Gastrocnemius medialis (tissue), 4 donors: ENCODE data around the gene ST7L.

Experiments
- POLR2A ChIP-seq, 2 donors: fragments of 450-650 bp; IDR thresholded peaks; one replicate each; pipeline ENCODE4 v1.6.1; 2017; ENCODE audit warnings: antibody characterized with exemption in 2 of 2, mild to moderate bottlenecking in 2 of 2, moderate library complexity in 2 of 2
- TF ChIP-seq, protein P1 (sequence below), 5 experiments: fragments of 450-650 bp in 3 of 5; fragments of 200-600 bp in 2 of 5; sonication (generic) in 2 of 5; IDR thresholded peaks in 4 of 5; conservative IDR thresholded peaks in 1 of 5; 1 replicate in 4 of 5; 2 replicates in 1 of 5; pipeline ENCODE4 v1.5.1; 2016 to 2019; ENCODE audit warnings: antibody characterized with exemption in 5 of 5, mild to moderate bottlenecking in 3 of 5, moderate library complexity in 3 of 5

DNA sequence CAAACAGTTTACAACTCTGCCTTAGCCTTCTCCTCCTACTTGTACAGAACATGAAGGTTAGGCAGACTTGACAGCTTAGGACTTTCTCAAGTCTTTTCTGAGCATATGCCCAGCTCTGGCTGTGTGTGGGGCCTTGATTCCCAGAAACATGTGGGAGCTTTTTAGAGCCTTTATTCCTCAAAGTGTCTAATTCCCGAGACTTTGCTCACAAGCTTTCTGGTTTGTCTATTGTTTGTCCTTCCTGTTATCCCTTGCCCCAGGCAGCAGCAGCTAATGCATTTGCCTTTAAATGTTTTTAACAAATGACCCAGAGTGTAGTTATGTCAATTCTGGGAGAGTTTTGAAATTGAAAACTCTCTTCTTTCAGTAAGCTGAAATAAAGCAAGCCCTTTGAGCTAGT, 29.2 kb downstream of the ST7L start:
- TF ChIP-seq, protein P1, sequence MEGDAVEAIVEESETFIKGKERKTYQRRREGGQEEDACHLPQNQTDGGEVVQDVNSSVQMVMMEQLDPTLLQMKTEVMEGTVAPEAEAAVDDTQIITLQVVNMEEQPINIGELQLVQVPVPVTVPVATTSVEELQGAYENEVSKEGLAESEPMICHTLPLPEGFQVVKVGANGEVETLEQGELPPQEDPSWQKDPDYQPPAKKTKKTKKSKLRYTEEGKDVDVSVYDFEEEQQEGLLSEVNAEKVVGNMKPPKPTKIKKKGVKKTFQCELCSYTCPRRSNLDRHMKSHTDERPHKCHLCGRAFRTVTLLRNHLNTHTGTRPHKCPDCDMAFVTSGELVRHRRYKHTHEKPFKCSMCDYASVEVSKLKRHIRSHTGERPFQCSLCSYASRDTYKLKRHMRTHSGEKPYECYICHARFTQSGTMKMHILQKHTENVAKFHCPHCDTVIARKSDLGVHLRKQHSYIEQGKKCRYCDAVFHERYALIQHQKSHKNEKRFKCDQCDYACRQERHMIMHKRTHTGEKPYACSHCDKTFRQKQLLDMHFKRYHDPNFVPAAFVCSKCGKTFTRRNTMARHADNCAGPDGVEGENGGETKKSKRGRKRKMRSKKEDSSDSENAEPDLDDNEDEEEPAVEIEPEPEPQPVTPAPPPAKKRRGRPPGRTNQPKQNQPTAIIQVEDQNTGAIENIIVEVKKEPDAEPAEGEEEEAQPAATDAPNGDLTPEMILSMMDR (IDR thresholded peaks at IDR 0.05 in 4 of 5, conservative IDR thresholded peaks at IDR 0.05 in 1 of 5), result no peak
- no peak for TF ChIP-seq POLR2A (IDR thresholded peaks at IDR 0.05)
